Esophagus muscularis mucosa (tissue), 4 donors: ENCODE measurements around the gene SEPSECS. TPM values are rescaled to one million over a fixed set of nuclear protein-coding genes. Genes with fewer than 3 reads are reported as not detected.

Experiments
- DNase-seq: peaks from one replicate; pipeline ENCODE4 v3.0.0-alpha.2; 2017; ENCODE audit errors: extremely low spot score
- H3K27ac ChIP-seq, 4 donors: fragments of 200-600 bp; sonication (generic); replicated peaks in 1 of 4; 1 replicate in 3 of 4; 2 replicates in 1 of 4; pipeline ENCODE4 v1.5.1; 2016 to 2019; ENCODE audit warnings: mild to moderate bottlenecking in 1 of 4
- H3K27me3 ChIP-seq, 4 donors: fragments of 200-600 bp; sonication (generic); one replicate each; pipeline versions ENCODE4 v1.5.1 to v1.6.0; 2016 to 2019
- H3K36me3 ChIP-seq, 4 donors: fragments of 200-600 bp; sonication (generic); one replicate each; pipeline ENCODE4 v1.5.1; 2016 to 2019
- H3K4me1 ChIP-seq, 4 donors: fragments of 200-600 bp; sonication (generic); one replicate each; pipeline ENCODE4 v1.5.1; 2016 to 2019
- H3K4me3 ChIP-seq, 4 donors: fragments of 200-600 bp; sonication (generic); 1 replicate in 2 of 4; 2 replicates in 2 of 4; pipeline ENCODE4 v1.5.1; 2016 to 2019; ENCODE audit warnings: mild to moderate bottlenecking in 4 of 4, moderate library complexity in 1 of 4
- H3K9me3 ChIP-seq, 4 donors: fragments of 200-600 bp; sonication (generic); 1 replicate in 3 of 4; 2 replicates in 1 of 4; pipeline ENCODE4 v1.5.1; 2016 to 2019
- EP300 ChIP-seq: sonication (generic); formaldehyde crosslinking; IDR thresholded peaks from one replicate; pipeline ENCODE4 v1.6.1; 2017; ENCODE audit warnings: antibody characterized with exemption
- POLR2A ChIP-seq: fragments of 450-650 bp; IDR thresholded peaks from one replicate; pipeline ENCODE4 v1.6.1; 2017; ENCODE audit warnings: antibody characterized with exemption, moderate library complexity, mild to moderate bottlenecking, low read depth
- POLR2AphosphoS5 ChIP-seq, 2 donors: sonication (generic); formaldehyde crosslinking; IDR thresholded peaks; one replicate each; pipeline ENCODE4 v1.6.1; 2017; ENCODE audit warnings: antibody characterized with exemption in 2 of 2
- WGBS: methylation state at CpG from one replicate; pipeline ENCODE4 v1.1.5; 2018; 5-methylcytosine and 5-hydroxymethylcytosine counted together
- intact Hi-C: fragments of 100-400 bp; cut with DNase I; formaldehyde crosslinking; loops from one replicate; pipeline ENCODE4 v1.15.1; 2023
- total RNA-seq, 4 donors: library from RNA; depleted of rRNA; stranded (reverse); fragments of >200 nt; gene quantifications; one replicate each; pipeline versions ENCODE4 v1.1.0 to v1.2.1, GENCODE V29; 2016
- TF ChIP-seq, protein P1 (sequence below), 3 experiments: fragments of 200-600 bp in 2 of 3; fragments of 450-650 bp in 1 of 3; sonication (generic) in 2 of 3; IDR thresholded peaks; one replicate each; pipeline ENCODE4 v1.5.1; 2017 to 2019; ENCODE audit warnings: antibody characterized with exemption in 3 of 3, mild to moderate bottlenecking in 2 of 3, moderate library complexity in 1 of 3

SEPSECS gene
- total RNA-seq, 4 donors from 2014 or later, result 3.8 to 6.2 (median 4.0) TPM

DNA sequence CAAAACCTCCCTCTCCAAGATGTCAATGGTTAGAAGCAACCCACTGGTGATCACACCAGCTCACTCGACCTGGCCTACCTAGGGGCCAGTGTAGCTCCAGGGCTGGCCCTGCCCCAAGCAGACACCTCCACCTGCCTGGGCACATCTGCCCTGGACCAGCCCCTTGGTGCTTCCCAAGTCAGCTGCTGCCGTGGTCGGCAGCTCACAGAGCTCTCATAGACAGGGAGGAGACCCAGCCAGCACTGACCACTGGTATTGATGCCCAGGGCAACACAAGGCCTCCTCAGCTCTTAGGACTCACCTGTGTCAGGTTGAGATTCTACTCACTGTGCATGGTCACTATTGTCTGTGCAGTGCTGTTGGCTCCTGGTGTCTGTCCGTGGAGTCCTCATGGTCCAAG is 51.7 kb downstream of the SEPSECS start:
- 100% methylated on average over 2 of the region's 4 CpGs for WGBS
- no peak for TF ChIP-seq EP300
- no peak for TF ChIP-seq POLR2AphosphoS5 (IDR thresholded peaks at IDR 0.05)
- TF ChIP-seq POLR2A, result no peak
- TF ChIP-seq, protein P1, sequence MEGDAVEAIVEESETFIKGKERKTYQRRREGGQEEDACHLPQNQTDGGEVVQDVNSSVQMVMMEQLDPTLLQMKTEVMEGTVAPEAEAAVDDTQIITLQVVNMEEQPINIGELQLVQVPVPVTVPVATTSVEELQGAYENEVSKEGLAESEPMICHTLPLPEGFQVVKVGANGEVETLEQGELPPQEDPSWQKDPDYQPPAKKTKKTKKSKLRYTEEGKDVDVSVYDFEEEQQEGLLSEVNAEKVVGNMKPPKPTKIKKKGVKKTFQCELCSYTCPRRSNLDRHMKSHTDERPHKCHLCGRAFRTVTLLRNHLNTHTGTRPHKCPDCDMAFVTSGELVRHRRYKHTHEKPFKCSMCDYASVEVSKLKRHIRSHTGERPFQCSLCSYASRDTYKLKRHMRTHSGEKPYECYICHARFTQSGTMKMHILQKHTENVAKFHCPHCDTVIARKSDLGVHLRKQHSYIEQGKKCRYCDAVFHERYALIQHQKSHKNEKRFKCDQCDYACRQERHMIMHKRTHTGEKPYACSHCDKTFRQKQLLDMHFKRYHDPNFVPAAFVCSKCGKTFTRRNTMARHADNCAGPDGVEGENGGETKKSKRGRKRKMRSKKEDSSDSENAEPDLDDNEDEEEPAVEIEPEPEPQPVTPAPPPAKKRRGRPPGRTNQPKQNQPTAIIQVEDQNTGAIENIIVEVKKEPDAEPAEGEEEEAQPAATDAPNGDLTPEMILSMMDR (IDR thresholded peaks at IDR 0.05), result no peak
- Histone ChIP-seq H3K4me1 (peaks cover 0 to 8% (median 5%) of the 10 kb centered on the region in 4 donors), H3K9me3 (no peaks in the 10 kb centered on the region), H3K27me3 (no peaks in the 10 kb centered on the region), H3K4me3 (no peak overlapping the region), H3K36me3 (no peaks in the 10 kb centered on the region), H3K27ac (no peak overlapping the region)
- intact Hi-C loops, result no loop called here
- DNase-seq, result no peak

DNA sequence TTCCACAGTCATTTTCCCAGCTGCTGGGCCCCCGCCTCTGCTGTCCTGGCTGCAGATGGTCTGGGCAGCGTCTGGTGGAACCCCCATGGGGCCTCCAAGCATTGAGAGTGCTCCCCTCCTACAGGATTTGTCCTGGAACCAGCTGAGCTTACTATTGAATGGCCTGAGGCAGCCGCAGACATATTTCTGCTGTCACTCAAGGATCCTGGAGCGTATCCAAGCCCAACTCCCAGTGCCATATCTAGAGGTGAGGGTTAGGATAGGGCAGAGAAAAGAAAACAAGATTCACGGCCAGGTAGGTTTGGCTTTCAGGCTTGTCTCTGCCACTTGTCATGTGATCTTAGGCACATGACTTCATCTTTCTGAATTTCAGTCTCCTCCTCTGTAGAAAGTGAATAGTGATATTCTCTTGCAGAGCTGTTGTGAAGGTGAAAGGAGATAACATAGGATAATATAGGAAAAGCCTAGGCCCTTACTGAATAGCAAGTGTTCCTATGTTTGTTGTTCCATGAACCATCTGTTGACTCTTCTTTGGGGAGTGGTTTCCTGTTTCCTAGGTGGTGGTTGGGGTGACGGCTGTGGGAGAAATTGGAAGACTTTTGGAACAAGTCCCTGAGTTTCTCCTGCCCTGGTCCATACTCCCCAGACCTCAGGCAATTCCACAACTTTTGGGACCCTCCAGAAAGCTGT is 52.3 kb downstream of the SEPSECS start:
- intact Hi-C loops, result no loop called here
- Histone ChIP-seq H3K4me3 (no peak overlapping the region), H3K4me1 (peaks cover 5 to 10% (median 9%) of the 10 kb centered on the region in 4 donors), H3K27me3 (no peaks in the 10 kb centered on the region), H3K27ac (no peak overlapping the region), H3K36me3 (no peaks in the 10 kb centered on the region), H3K9me3 (no peaks in the 10 kb centered on the region)
- TF ChIP-seq POLR2A (no peak), EP300 (no peak), POLR2AphosphoS5 (IDR thresholded peaks at IDR 0.05) (no peak)
- TF ChIP-seq, protein P1 (IDR thresholded peaks at IDR 0.05), result no peak
- peak; percentile 81 for DNase-seq
- 70% methylated on average over 6 of the region's 6 CpGs for WGBS

DNA sequence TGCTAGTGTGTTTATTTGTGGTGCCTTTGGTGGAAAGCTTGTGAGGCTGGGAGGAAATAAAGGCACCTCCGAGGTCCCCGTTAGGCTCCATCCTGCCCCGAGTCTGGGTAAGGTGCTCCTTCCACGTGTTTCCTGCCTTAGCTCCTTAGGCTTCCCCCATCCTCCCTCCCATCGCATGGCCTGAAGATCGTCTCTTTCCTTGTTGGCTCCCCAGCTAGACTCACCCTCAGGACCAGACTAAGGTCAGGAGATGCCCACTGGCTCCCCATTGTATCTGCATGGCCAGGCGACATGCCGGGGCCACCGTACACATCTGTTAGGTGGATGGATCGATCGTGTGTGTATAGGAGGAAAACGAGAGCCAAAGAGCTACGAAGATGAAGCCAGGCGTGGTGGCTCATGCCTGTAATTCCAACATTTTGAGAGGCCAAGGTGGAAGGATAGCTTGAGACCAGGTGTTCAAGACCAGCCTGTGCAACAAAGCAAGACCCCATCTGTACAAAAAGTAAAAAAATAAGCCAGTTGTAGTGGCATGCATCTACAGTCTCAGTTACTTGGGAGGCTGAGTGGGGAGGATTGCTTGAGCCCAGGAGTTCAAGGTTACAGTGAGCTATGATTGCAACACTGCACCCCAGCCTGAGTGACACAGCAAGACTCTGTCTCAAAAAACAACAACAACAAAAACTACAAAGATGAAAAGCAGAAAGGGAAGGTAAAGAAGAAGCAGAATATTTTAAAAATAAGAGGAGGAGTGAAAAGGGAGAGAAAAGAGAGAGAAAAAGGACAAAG is 53.7 kb downstream of the SEPSECS start:
- H3K27me3 ChIP-seq, result no peaks in the 10 kb centered on the region
- H3K27ac ChIP-seq, result no peak overlapping the region
- H3K4me1 ChIP-seq, result peaks cover 7 to 11% (median 9%) of the 10 kb centered on the region in 4 donors
- 96% methylated on average over 14 of the region's 14 CpGs for WGBS
- intact Hi-C loops, result no loop called here
- TF ChIP-seq, protein P1 (IDR thresholded peaks at IDR 0.05), result no peak
- TF ChIP-seq POLR2AphosphoS5 (IDR thresholded peaks at IDR 0.05), result no peak
- no peak for TF ChIP-seq EP300
- no peak for TF ChIP-seq POLR2A
- DNase-seq, result peak; percentile 78
- no peak overlapping the region for H3K4me3 ChIP-seq
- H3K36me3 ChIP-seq, result no peaks in the 10 kb centered on the region
- H3K9me3 ChIP-seq, result no peaks in the 10 kb centered on the region

DNA sequence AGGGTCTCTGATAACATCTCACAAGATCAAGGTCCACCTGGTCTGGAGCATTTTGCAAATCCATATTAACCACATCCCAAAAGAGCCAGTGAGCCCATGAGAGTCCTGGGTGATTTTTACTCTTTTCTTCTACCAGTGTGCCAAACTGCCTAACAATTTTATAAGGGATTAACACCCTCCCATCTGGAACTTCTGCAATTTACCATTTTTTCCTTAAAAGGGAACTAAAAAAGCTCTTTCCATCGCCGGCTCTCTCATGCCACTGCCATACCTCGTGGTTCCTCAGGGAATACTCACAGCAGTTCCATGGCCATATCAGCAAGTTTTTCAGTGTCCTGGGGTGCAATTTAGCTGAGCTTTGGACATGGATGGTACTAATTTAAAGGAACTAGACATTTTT is 55.7 kb downstream of the SEPSECS start:
- no peak overlapping the region for H3K4me3 ChIP-seq
- H3K27ac ChIP-seq, result no peak overlapping the region
- H3K36me3 ChIP-seq, result no peaks in the 10 kb centered on the region
- H3K4me1 ChIP-seq, result peaks cover 7 to 15% (median 12%) of the 10 kb centered on the region in 4 donors
- TF ChIP-seq POLR2AphosphoS5 (IDR thresholded peaks at IDR 0.05), result no peak
- TF ChIP-seq POLR2A, result no peak
- TF ChIP-seq, protein P1 (IDR thresholded peaks at IDR 0.05), result no peak
- TF ChIP-seq EP300, result no peak
- no peaks in the 10 kb centered on the region for H3K9me3 ChIP-seq
- WGBS, result 57% methylated on average over 3 of the region's 3 CpGs
- no peaks in the 10 kb centered on the region for H3K27me3 ChIP-seq
- intact Hi-C loops, result no loop called here
- DNase-seq, result peak; percentile 83
